Vagina (tissue), 2 donors: ENCODE measurements around the gene HEPHL1. TPM values are rescaled to one million over a fixed set of nuclear protein-coding genes. Genes with fewer than 3 reads are reported as not detected.

Source experiments
- DNase-seq, 2 donors: peaks; one replicate each; pipeline ENCODE4 v3.0.0-alpha.2; 2017; ENCODE audit errors: extremely low spot score in 2 of 2
- H3K27ac ChIP-seq: fragments of 200-600 bp; sonication (generic); one replicate; pipeline ENCODE4 v1.5.1; 2019
- H3K27me3 ChIP-seq: fragments of 200-600 bp; sonication (generic); one replicate; pipeline ENCODE4 v1.5.1; 2019
- H3K36me3 ChIP-seq, 2 donors: fragments of 200-600 bp; sonication (generic); one replicate each; pipeline ENCODE4 v1.5.1; 2017 to 2019
- H3K4me1 ChIP-seq: fragments of 200-600 bp; sonication (generic); one replicate; pipeline ENCODE4 v1.5.1; 2019
- H3K4me3 ChIP-seq, 2 donors: fragments of 200-600 bp; sonication (generic); 1 replicate in 1 of 2; 2 replicates in 1 of 2; pipeline ENCODE4 v1.5.1; 2016 to 2019
- H3K9me3 ChIP-seq: fragments of 200-600 bp; sonication (generic); one replicate; pipeline ENCODE4 v1.5.1; 2019
- CTCF ChIP-seq, 3 experiments: fragments of 450-650 bp in 2 of 3; fragments of 200-600 bp in 1 of 3; sonication (generic) in 1 of 3; IDR thresholded peaks; one replicate each; pipeline ENCODE4 v1.5.1; 2017 to 2019; ENCODE audit warnings: antibody characterized with exemption in 3 of 3, mild to moderate bottlenecking in 2 of 3, moderate library complexity in 2 of 3
- POLR2A ChIP-seq, 2 donors: fragments of 450-650 bp; IDR thresholded peaks; one replicate each; pipeline ENCODE4 v1.6.1; 2017; ENCODE audit warnings: antibody characterized with exemption in 2 of 2, mild to moderate bottlenecking in 2 of 2, moderate library complexity in 2 of 2
- POLR2AphosphoS5 ChIP-seq, 2 donors: sonication (generic); formaldehyde crosslinking; IDR thresholded peaks; one replicate each; pipeline ENCODE4 v1.9.0; 2017; ENCODE audit warnings: antibody characterized with exemption in 2 of 2, mild to moderate bottlenecking in 2 of 2, low read depth in 1 of 2; ENCODE audit not compliant: insufficient read depth in 1 of 2
- intact Hi-C: fragments of 100-400 bp; cut with DNase I; formaldehyde crosslinking; loops from one replicate; pipeline ENCODE4 v1.15.1; 2023
- total RNA-seq: library from RNA; depleted of rRNA; stranded (reverse); fragments of >200 nt; gene quantifications from one replicate; pipeline ENCODE4 v1.2.3, GENCODE V29; 2016

HEPHL1 gene
- total RNA-seq, 1 donor from 2014 or later = 1.7 TPM

DNA sequence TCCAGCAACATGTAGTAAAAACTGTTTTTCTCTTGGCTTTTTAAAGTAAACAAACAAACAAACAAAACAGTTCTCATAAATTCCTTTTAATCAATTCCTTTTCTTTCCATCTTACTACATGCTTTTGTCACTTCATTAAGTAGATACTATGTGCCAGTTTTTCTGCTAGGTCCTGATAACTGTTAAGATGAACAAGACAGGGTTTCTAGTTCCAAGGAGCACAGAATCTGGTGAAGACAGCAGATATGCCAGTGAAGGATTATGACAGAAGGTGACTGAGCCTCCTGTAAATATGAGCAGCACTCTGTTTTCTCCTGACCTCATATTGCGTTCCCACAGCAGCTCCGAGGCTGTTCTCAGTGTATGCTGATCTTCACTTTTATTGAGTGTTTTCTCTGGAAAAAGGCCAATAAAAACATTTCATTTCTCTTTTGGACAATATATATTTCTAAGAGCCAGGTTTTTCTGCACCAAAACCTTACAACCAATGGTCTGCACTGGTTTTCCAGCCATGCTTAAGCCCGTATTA lies 45.8 kb downstream of the HEPHL1 start:
- no peak overlapping the region for H3K4me3 ChIP-seq
- TF ChIP-seq CTCF (IDR thresholded peaks at IDR 0.05) = no peak
- no peak for TF ChIP-seq POLR2AphosphoS5 (IDR thresholded peaks at IDR 0.05; ENCODE audit: insufficient read depth in 1 of 2, low read depth in 1 of 2)
- TF ChIP-seq POLR2A (IDR thresholded peaks at IDR 0.05) = no peak
- no peaks in the 10 kb centered on the region for H3K4me1 ChIP-seq
- H3K27ac ChIP-seq = no peak overlapping the region
- no peaks in the 10 kb centered on the region for H3K9me3 ChIP-seq
- intact Hi-C loops = no loop called here
- DNase-seq = no peak
- no peaks in the 10 kb centered on the region for H3K36me3 ChIP-seq
- no peaks in the 10 kb centered on the region for H3K27me3 ChIP-seq

- no peaks in the 10 kb centered on the region for H3K4me1 ChIP-seq
Measured at GRCh38 chr11:94068764-94069163, 47.6 kb downstream of the HEPHL1 start.

GRCh38 chr11:94077552-94078293 lies 56.6 kb downstream of the HEPHL1 start:
- TF ChIP-seq CTCF (IDR thresholded peaks at IDR 0.05) (no peak), POLR2A (IDR thresholded peaks at IDR 0.05) (no peak), POLR2AphosphoS5 (IDR thresholded peaks at IDR 0.05; ENCODE audit: insufficient read depth in 1 of 2, low read depth in 1 of 2) (no peak)
- Histone ChIP-seq H3K27ac (no peak overlapping the region), H3K4me1 (no peaks in the 10 kb centered on the region), H3K9me3 (no peaks in the 10 kb centered on the region), H3K4me3 (no peak overlapping the region), H3K36me3 (no peaks in the 10 kb centered on the region), H3K27me3 (no peaks in the 10 kb centered on the region)
- DNase-seq = no peak
- intact Hi-C loops = no loop called here

More at GRCh38 chr11:94068764-94069163, 47.6 kb downstream of the HEPHL1 start:
- no peak for TF ChIP-seq POLR2A (IDR thresholded peaks at IDR 0.05)
- no peak for TF ChIP-seq POLR2AphosphoS5 (IDR thresholded peaks at IDR 0.05; ENCODE audit: insufficient read depth in 1 of 2, low read depth in 1 of 2)
- no peak for TF ChIP-seq CTCF (IDR thresholded peaks at IDR 0.05)
- Histone ChIP-seq H3K4me3 (no peak overlapping the region), H3K27ac (no peak overlapping the region), H3K27me3 (no peaks in the 10 kb centered on the region), H3K9me3 (no peaks in the 10 kb centered on the region), H3K36me3 (no peaks in the 10 kb centered on the region)
- no peak for DNase-seq
- intact Hi-C loops = no loop called here

GRCh38 chr11:94084164-94084563 lies 63.0 kb downstream of the HEPHL1 start:
- no peak overlapping the region for H3K4me3 ChIP-seq
- no peaks in the 10 kb centered on the region for H3K36me3 ChIP-seq
- H3K9me3 ChIP-seq = no peaks in the 10 kb centered on the region
- no peaks in the 10 kb centered on the region for H3K27me3 ChIP-seq
- no peak for DNase-seq
- H3K4me1 ChIP-seq = no peaks in the 10 kb centered on the region
- H3K27ac ChIP-seq = no peak overlapping the region
- TF ChIP-seq POLR2A (IDR thresholded peaks at IDR 0.05) (no peak), CTCF (IDR thresholded peaks at IDR 0.05) (no peak), POLR2AphosphoS5 (IDR thresholded peaks at IDR 0.05; ENCODE audit: insufficient read depth in 1 of 2, low read depth in 1 of 2) (no peak)
- intact Hi-C loops = no loop called here

DNA sequence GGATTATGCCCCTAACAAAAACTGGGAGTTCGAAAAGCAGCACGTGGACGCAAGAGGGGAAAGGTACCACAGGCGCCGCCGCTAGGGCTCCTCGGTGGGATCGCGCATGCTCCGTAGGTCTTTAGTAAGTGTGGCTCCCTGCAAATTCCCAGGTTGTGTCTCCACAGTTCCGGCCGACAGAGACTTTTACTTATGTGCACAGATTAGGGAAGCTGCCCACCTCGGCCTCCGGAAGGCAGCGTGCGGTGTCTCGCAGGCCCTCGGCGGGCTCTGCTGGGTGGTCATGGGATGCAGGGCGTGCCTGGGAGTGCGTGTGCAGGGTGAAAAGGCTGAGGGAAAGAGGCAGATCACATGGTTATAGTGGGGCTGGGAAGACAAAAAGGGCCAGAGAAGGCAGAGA lies 67.8 kb downstream of the HEPHL1 start:
- Histone ChIP-seq H3K36me3 (no peaks in the 10 kb centered on the region), H3K4me1 (no peaks in the 10 kb centered on the region), H3K4me3 (no peak overlapping the region), H3K9me3 (no peaks in the 10 kb centered on the region), H3K27me3 (no peaks in the 10 kb centered on the region), H3K27ac (no peak overlapping the region)
- no peak for TF ChIP-seq CTCF (IDR thresholded peaks at IDR 0.05)
- no peak for TF ChIP-seq POLR2AphosphoS5 (IDR thresholded peaks at IDR 0.05; ENCODE audit: insufficient read depth in 1 of 2, low read depth in 1 of 2)
- TF ChIP-seq POLR2A (IDR thresholded peaks at IDR 0.05) = no peak
- no peak for DNase-seq
- intact Hi-C loops = no loop called here
